ENCODE data around the gene INTS4.
"Not testable (repeated sequence)": the region's sequence is repeated elsewhere in the genome, so short reads cannot be mapped to it uniquely, and the experiment has no call there.

INTS4 gene

GRCh38 chr11:77874206-77874605 is 120.3 kb downstream of the INTS4 start:
- no peak for DNase-seq

- DNase-seq, result no peak
Measured at GRCh38 chr11:77873345-77873744, 121.1 kb downstream of the INTS4 start.

DNA sequence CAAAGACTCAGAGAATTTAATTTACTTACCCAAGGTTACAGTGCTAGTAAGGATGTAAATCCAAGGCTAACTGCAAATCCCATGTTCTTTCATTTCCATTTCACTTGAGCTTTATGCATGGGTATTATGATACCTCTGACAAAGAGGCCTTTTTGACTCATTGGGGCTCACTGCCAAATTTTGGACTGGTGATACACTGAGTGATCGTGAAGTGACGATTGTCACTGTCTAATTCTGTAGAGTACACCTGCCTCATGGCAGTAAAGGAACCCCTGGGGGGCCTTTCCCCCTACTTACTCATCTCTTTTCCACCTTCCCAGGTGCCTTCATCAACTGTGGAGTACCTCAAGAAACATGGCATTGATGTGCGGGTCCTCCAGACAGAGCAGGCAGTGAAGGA is 122.6 kb downstream of the INTS4 start:
- DNase-seq, result no peak

DNA sequence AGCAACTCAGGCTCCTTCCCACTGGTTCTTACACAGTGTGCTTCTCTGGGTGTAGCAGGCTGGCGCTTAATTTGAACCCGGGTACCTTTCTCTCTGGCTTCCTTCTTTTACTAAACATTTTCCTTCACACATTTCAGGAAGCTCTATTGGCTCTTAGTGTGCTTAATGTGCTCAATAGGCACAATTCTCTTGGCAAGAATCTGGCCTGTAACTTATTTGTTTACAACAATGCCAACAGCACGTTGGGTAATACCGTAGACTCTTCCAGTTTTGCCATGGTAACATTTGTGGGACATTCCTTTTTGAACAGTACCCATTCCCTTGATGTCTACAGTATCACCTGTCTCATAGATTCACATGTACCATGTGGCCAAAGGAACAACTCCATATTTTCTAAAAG is 125.7 kb downstream of the INTS4 start:
- no peak for DNase-seq

GRCh38 chr11:77866336-77866735 is 128.1 kb downstream of the INTS4 start:
- DNase-seq, result no peak

DNA sequence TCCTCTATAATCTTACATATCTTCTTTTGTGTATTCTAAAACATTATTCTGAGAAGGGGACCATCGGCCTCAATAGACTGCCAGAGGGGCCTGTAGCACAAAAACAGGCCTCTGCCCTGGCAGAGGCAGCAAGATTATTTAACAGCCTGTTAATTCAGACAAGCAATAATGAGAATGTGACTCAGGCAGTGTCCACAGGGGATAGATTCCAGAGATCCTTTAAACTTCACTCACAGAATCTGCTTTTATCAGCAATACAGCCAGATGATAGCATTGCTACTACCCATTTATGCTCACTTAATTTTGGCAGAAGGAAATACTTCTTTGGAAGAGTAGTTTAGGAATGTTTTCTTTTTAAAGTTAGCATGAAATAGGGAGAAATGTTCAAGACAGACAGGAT is 128.7 kb downstream of the INTS4 start:
- no peak for DNase-seq

DNA sequence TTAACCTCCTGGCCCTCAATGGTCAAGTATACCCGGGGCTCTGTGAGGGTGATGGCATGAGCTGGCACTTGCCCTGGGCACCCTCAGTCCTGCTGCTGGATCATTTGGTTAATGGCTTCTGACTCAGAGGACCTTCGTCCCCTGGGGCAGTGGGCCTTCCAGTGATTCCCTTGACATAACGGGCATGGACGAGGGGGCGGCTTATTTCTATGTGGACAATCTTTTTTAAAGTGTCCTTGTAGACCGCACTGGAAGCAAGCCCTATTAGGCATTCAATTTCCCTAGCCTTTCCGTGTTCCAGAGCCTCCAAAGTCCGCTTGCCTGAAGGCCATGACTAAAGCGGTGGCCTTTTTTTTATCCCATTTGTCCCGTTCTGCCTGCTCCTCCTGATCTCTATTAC is 133.0 kb downstream of the INTS4 start:
- not testable (repeated sequence) for DNase-seq

DNA sequence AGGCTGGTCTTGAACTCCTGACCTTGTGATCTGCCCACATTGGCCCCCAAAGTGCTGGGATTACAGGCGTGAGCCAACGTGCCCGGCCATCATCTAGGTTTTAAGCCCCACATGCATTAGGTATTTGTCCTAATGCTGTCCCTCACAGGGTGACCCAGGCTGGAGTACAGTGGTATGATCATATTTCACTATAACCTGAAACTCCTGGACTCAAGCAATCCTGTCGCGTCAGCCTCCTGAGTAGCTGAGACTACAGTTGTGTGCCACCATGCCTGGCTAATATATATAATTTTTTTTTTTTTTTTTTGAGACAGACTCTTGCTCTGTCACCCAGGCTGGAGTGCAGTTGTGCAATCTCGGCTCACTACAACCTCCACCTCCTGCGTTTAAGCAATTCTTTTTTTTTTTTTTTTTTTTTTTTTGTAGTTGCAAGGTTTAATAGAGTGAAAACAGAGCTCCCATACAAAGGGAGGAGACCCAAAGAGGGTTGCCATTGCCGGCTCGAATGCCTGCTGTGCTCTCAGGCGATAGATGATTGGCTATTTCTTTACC is 136.5 kb downstream of the INTS4 start:
- DNase-seq, result not testable (repeated sequence)

GRCh38 chr11:77854838-77855237 is 139.6 kb downstream of the INTS4 start:
- no peak for DNase-seq

DNA sequence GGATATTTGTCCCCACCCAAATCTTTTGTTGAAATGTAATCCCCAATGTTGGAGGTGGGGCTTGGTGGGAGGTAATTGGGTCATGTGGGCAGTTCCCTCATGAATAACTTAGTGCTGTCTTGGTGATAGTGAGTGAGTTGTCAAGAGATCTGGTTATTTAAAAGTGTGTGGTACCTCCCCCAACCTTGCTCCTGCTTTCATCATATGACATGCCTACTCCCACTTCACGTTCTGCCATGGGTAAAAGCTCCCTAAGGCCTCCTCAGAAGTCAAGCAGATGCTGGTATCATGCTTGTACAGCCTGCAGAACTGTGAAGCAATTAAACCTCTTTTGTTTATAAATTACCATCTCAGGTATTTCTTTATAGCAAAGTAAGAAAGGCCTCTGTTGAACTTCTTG is 143.0 kb downstream of the INTS4 start:
- no peak for DNase-seq

- DNase-seq, result not testable (repeated sequence)
Measured at GRCh38 chr11:77843700-77844099, 150.8 kb downstream of the INTS4 start.

- DNase-seq, result no peak
Measured at GRCh38 chr11:77842441-77843121, 151.9 kb downstream of the INTS4 start.

DNA sequence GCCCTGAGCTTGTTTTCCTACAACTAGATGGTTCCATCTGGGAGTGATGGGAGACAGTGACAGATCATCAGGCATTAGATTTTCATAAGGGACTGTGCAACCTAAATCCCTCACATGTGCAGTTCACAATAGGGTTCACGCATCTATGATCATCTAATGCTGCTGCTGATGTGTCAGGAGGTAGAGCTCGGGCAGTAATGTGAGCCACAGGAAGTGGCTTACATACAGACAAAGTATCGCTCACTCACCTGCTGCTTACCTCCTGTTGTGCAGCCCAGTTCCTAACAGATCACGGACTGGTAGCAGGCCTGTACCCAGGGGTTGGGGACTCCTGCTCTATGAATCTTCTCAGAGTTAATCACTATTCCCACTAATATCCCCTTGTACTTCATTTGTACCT is 161.2 kb downstream of the INTS4 start:
- no peak for DNase-seq

- no peak for DNase-seq
Measured at GRCh38 chr11:77828926-77829325, 165.5 kb downstream of the INTS4 start.

Measured in amniotic stem cell (primary cell).